Ovary (tissue), 3 donors: ENCODE data around the gene OR5K3.

ENCODE experiments used
- CTCF ChIP-seq, 3 donors: fragments of 450-650 bp in 2 of 3; fragments of 200-600 bp in 1 of 3; IDR thresholded peaks; one replicate each; pipeline versions ENCODE4 v1.5.1 to v1.8.0; 2016 to 2022; ENCODE audit warnings: antibody characterized with exemption in 3 of 3, mild to moderate bottlenecking in 1 of 3
- EP300 ChIP-seq: sonication (generic); formaldehyde crosslinking; IDR thresholded peaks from one replicate; pipeline ENCODE4 v1.6.1; 2017; ENCODE audit warnings: antibody characterized with exemption
- POLR2A ChIP-seq: fragments of 450-650 bp; IDR thresholded peaks from one replicate; pipeline ENCODE4 v1.6.1; 2017; ENCODE audit warnings: antibody characterized with exemption, mild to moderate bottlenecking, moderate library complexity
- donor health status: DM: no; HTN: no; CAD: no.

GRCh38 chr3:98402507-98402906 is 12.0 kb downstream of the OR5K3 start:
- TF ChIP-seq CTCF (IDR thresholded peaks at IDR 0.05) (no peak), POLR2A (no peak), EP300 (no peak)
